ENCODE results near the gene CHN1.
A peak's percentile ranks its signal among the peaks of the same experiment; 100 is the strongest.

Gene CHN1

GRCh38 chr2:174760845-174761473, 244.2 kb downstream of the CHN1 start:
- DNase-seq, result no peak

DNA sequence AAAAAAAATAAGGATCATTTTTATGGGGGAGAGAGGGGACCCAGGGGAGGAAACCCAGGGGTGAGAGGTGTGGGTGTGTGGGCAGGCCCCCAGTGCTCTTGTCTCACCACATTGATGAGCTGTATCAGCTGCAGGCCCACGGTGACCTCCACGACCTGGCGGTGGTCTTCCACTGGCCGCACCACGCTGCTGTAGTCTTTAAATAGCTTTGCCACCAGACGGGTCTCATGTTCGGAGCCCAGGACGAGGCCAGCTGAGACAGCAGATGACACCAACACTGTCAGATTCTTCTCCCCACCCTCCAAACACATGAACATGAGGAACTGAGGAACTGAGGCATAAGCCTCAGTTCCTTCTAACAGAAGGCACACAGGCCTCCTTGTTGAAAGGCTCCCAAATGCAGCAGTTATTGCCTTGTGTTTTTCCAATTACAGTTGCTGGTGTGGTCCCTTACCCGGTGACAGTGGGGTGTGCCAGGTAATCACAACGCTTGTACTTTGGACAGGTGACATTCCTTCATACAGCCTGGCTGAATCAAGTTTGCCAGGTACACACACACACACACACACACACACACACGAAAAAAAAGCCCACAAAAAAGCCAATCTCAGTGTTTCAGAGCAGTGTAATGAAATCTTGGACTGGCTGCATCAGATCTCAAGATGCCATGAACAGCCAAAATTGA, 245.7 kb downstream of the CHN1 start:
- DNase-seq, result no peak

- DNase-seq, result no peak
These were observed 248.4 kb downstream of the CHN1 start for GRCh38 chr2:174756743-174757142.

GRCh38 chr2:174753038-174753633, 252.0 kb downstream of the CHN1 start:
- DNase-seq, result peak; percentile 18 to 52

- DNase-seq, result no peak
These were observed 252.7 kb downstream of the CHN1 start for GRCh38 chr2:174752403-174753037.

DNA sequence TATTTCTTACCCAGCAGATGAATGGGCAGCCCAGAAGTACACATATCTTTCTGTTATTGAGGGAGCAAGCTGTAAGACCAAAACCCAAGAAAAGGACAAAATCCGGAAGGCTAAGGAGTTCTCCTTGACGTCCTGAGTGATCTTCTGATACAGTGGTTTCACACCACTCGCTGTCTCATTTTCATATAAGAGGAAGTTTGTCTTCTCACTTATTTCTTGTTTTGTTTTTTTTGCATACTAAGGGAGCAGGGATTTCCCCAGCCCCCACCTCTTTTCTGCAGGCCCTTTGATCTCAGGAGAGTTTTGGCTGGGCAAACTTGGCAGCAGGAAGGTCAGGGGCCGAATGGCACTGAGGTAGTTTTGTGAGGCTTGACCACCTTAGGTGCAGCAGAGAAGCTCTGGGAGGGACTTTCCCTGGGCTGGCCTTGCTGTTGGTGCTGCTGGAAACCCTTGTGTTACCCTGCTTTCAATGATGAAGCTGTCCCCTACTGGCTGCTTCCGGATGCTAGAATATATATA, 254.2 kb downstream of the CHN1 start:
- peak; percentile 36 to 66 for DNase-seq

- no peak for DNase-seq
These were observed 255.4 kb downstream of the CHN1 start for GRCh38 chr2:174749793-174750192.

DNA sequence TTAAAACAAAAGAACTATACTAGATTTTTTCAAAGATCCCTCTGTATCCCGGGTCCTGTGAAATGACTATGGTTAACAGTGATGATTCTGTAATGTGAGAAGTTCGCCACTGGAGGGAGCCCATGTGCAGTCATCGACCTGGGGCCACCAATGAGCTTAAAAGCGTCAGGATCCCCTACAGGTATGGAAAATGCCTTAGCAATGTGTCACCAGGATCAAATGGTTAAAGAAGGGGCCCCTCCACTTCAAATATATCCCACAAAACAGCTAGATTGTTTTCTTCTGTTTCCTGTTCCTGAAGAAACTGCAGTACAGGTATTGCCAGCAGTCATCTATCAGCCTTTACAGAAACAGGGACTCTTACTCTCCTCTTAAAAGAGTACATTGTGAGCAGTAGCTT, 256.2 kb downstream of the CHN1 start:
- DNase-seq, result peak; percentile 28 to 74
